HTR-8/SVneo (cell line): ENCODE results near the gene RACK1.
"Not testable (repeated sequence)": the region's sequence is repeated elsewhere in the genome, so short reads cannot be mapped to it uniquely, and the experiment has no call there.

ENCODE experiments used
- DNase-seq: peaks from one replicate; pipeline ENCODE4 v3.0.0; 2011; ENCODE audit warnings: low spot score, mixed read lengths; ENCODE audit not compliant: insufficient read length
- FAIRE-seq: peaks from 2 replicates; lab custom pipeline; 2011; peaks lifted over from hg19 to GRCh38; lab: Jason Lieb, UNC

RACK1 gene

GRCh38 chr5:181219262-181220177 lies 24.2 kb downstream of the RACK1 start:
- FAIRE-seq (no peak), DNase-seq (no peak)

GRCh38 chr5:181218795-181219124 lies 24.9 kb downstream of the RACK1 start:
- FAIRE-seq (no peak), DNase-seq (no peak)

- FAIRE-seq (no peak), DNase-seq (no peak)
Observed at GRCh38 chr5:181217803-181218062, 26.0 kb downstream of the RACK1 start.

GRCh38 chr5:181217111-181217802 lies 26.4 kb downstream of the RACK1 start:
- FAIRE-seq, result no peak

GRCh38 chr5:181215997-181216989 lies 27.4 kb downstream of the RACK1 start:
- FAIRE-seq (peak; percentile 49), DNase-seq (no peak)

More at GRCh38 chr5:181217111-181217802, 26.4 kb downstream of the RACK1 start:
- DNase-seq, result no peak

DNA sequence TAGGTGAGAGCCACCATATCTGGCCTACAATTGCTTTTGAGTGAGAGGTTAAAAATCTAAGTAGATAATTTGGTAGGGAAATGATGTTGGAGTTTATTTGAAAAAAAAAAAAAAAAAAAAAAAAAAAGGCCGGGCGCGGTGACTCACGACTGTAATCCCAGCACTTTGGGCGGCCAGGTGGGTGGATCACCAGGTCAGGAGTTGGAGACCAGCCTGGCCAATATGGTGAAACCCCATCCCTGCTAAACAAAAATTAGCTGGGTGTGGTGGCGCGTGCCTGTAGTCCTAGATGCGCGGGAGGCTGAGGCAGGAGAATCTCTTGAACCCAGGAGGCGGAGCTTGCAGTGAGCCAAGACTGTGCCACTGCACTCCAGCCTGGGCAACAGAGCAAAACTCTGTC lies 29.5 kb downstream of the RACK1 start:
- not testable (repeated sequence) for DNase-seq, FAIRE-seq

DNA sequence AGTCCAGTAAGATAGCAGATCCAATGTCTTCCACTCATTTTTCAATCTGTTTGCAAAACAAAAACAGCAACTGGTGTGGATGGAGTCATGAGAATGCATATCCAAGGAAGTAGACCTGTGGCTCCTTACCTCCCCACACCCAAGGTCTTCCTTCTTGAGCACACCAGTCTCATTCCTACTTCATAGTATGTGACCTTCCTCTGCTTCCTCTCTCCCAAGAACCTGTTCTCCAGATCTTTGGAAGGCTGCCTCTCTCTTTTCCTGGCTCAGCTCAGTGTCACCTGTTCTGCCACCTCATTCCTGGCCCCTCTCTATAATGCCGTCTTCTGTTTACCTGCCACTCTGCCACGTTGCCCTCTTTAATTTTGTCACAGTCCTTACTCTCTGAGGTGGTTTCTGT lies 30.8 kb downstream of the RACK1 start:
- FAIRE-seq (no peak), DNase-seq (no peak)

DNA sequence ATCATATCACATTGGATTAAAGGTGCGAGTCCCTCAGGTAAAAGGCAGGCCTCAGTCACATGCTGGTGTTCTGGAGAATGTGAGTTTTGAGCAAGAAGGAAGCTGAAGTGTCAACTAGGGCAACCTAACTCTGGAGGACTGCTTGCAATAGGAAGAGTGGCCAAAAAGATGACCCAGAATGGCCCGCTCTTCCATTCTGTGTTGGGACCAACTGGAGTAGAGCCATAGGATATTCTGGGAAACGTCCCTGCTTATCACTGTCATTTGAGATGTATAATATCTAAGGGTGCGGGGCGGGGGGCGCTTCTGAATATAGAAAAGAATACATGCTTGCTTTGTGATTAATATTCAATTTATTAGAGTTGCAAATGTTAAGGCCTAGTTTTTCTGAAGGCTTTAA lies 31.6 kb downstream of the RACK1 start:
- no peak for FAIRE-seq

GRCh38 chr5:181211208-181211607 lies 32.5 kb downstream of the RACK1 start:
- DNase-seq (no peak), FAIRE-seq (no peak)

More for the DNA sequence above, 31.6 kb downstream of the RACK1 start:
- DNase-seq, result no peak

- FAIRE-seq, DNase-seq: not testable (repeated sequence)
Observed at GRCh38 chr5:181210698-181211097, 33.0 kb downstream of the RACK1 start.

DNA sequence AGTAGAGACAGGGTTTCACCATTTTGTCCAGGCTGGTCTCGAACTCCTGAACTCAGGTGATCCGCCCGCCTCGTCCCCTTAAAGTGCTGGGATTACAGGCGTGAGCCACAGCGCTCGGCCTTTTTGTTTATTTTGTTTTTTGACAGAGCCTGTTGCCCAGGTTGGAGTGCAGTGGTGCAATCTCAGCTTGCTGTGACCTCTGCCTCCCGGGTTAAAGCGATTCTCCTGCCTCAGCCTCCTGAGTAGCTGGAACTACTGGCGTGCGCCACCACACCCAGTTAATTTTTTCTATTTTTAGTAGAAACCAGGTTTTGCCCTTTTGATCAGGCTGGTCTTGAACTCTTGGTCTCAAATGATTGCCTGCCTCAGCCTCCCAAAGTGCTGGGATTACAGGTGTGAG lies 33.6 kb downstream of the RACK1 start:
- not testable (repeated sequence) for DNase-seq, FAIRE-seq

DNA sequence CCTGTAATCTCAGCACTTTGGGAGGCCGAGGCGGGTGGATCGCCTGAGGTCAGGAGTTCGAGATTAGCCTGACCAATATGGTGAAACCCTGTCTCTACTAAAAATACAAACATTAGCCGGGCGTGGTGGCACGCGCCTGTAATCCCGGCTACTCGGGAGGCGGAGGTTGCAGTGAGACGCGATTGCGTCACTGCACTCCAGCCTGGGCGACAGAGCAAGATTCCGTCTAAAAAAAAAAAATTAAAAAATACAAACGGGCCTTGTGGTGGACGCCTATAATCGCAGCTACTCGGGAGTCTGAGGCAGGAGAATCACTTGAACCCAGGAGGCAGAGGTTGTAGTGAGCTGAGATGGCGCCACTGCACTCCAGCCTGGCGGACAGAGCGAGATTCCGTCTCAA lies 34.7 kb downstream of the RACK1 start:
- FAIRE-seq, DNase-seq: not testable (repeated sequence)

GRCh38 chr5:181207960-181208253 lies 35.8 kb downstream of the RACK1 start:
- FAIRE-seq (no peak), DNase-seq (no peak)

GRCh38 chr5:181207214-181207959 lies 36.3 kb downstream of the RACK1 start:
- DNase-seq, result no peak
- no peak for FAIRE-seq

GRCh38 chr5:181205761-181206649 lies 37.7 kb downstream of the RACK1 start:
- DNase-seq, result no peak
- FAIRE-seq, result no peak

DNA sequence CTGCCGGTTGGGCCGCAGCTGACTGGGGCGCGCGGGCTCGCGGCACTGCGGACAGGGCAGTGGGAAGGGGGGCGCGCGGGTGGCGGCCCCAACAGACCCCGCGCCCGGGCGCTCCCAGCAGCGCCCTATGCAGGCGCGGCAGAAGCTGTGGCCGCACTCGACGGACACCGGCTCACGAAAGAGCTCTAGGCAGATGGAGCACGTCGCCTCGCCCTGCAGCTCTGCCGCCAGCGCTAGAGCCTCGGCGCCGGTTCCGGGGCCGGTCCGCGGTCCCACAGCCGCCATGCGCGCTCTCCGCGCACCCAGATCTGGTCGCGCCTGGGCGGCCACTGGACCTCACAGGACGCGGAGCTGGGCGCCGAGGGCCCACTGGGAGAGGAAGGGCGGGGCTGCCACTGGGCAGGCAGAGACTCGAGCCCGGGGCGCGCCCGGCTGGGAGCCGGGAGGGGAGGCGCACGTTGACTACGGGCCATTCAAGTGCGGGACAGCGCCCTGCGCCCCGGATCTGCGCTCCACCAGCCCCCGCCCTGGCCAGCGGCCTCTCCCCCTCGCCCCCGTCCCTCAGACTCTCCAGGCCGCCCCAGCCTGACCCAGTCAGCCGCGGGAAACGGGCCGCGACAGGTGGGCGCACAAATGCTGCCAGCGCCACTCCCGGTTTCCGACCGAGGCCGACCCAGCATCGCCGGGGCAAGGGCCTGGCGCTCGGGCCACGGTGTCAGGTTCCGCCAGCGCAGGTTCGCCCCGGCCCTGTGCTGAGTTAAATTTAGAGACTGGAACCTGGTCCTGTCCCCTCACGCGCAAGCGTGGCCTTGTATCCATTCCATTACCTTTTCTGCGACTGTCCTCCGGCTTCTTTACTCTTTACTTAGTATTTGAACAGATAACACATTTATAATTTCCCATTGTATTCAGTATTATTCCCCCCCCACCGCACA lies 38.6 kb downstream of the RACK1 start, which contains the start of gene TRIM7:
TRIM7 (minus strand) TSS at position 371 of the 935 bp plus-strand sequence; CDS start at position 285, 86 bp downstream.
- DNase-seq (no peak), FAIRE-seq (no peak)

DNA sequence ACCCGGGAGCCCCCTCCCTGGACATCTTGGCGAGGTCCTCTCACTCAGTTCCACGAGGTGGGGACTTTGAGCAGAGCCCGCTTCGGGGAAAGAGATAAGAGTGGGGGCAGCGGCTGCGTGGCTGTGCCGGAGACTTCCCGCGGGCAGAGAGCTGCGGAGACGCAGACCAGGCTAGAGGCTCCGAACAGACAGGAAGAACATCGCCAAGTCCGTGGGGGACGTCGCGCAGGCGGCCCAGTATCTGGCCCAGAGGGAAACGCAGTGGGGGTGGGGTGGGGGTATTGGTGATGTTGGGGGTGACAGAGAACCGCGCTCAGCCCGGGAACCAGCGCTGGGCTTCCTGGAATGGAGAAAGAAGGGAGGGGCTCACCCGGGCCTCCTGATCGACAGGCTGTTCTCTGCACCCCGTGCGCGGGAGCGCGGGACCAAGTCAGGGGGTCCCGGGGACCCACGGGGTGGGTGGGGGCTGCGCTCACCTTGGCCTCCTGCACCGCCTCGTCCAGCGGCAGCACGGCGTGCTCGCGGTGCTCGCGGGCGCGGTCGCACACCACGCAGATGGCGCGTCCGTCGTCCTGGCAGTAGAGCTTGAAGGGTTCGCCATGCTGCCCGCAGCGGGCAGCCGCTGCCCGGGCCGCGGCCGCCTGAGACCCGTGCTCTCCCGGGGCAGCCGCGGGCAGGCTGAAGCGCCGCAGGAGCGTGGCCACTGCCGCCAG lies 39.4 kb downstream of the RACK1 start:
- DNase-seq, result no peak
- FAIRE-seq, result no peak
